Stimulated activated CD4-positive, alpha-beta T cell treated with anti-CD3 and anti-CD28 coated beads, Interleukin-4, amount 100 ng/mL, for 1 hour (primary cell): ENCODE measurements around the gene DPH1.

ENCODE experiments used
- DNase-seq: peaks from one replicate; pipeline ENCODE4 v3.0.0-alpha.2; 2020

DPH1 gene

DNA sequence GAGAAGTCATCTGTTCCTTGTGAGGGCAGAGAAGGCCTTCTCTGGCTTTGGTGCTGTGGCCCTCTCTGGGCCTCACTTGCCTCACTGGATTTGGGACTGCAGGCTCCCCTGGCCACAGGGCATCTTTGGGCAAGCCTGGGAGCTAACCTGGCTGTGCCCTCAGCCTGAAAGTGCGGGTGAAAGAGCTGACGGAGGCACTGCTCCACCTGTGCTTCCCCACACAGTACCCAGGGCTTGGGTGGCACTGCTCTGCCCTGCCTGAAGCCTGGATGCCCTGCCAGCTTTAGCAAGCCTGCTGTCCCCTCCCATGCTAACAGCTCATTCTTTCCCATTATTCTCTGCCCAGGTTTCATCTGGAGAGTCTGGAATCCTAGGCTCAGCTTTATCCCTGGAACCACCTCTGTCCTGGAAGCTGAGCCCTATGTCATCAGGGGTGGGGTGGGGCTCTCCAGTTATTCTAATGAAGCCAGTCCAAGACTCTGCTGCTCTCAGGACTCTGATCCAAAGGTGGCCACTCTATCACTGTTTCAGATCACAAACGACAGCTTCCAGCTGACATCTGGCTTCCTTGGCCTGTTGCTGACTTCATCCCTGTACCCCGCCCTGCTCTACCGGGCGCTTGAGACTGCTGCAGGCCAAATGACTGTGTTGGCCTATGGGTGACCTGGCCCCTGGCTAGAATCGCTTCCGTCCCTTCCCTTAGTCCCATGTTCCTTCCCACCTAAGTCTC is 54.2 kb downstream of the DPH1 start:
- no peak for DNase-seq

DNA sequence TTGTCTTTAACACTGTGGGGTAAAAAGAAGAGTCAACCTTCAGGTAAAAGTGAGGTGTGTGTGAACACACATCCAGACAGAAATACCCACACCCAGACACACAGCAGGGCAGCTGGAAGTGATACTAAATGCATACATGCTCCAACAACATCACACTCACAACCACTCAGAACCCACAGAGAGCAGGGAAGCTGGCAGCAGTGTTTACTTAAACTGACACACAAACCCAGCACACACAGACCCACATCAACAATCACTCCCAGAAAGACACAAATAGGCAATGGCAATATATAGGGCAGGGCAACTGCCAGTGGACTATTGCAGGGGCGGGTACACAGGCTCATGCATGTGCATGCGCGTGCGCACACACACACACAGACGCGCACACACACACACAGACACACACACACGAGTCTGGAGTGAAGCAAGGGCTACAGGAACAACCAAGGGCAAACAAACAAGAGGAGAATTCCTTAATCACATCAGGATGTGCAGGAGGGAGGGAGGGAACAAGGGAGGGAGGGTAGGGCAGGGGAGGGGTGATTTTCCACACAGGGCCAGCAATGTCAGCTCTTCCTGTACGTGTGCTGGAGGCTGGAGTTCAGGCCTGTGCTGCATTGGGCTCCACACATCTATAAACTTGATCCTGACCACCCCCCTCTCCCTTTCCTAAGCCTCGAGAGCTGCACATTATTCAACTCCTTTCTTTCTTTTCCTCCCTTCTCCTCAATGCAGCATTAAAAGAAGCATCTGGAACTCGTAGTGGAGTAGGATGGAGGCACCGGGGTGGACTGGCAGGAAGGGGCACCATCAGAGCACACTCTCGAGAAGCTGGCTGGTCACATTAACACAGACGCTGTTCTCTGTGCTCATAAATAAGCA is 55.1 kb downstream of the DPH1 start:
- no peak for DNase-seq

- no peak for DNase-seq
These were observed 55.6 kb downstream of the DPH1 start for GRCh38 chr17:2085648-2085949.

DNA sequence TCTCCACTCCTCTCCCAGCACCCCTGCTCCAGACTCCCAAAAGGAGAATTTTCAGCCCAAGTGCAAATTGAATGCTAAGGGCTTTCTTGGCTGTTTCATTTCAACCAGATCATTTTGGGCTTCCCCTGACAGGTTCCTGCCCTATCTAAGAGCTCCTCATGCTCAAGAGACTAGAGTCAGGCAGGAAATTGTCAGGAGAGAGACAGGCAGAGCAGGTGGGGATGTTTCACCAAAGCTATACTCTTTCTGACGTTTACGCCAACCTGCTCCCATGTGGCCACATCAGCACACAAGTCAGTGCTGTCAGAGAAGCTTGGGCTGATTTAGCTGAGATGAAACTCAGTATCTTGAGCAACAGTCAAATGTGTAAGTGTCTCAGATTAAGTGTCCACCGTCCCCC is 56.4 kb downstream of the DPH1 start:
- DNase-seq, result no peak

- DNase-seq, result peak; percentile 44
These were observed 57.8 kb downstream of the DPH1 start for GRCh38 chr17:2087597-2088211.

GRCh38 chr17:2089021-2089422 is 59.1 kb downstream of the DPH1 start:
- no peak for DNase-seq

- DNase-seq, result peak; percentile 47
These were observed 60.3 kb downstream of the DPH1 start for GRCh38 chr17:2090210-2090641.

GRCh38 chr17:2090804-2091534 is 61.0 kb downstream of the DPH1 start:
- no peak for DNase-seq

DNA sequence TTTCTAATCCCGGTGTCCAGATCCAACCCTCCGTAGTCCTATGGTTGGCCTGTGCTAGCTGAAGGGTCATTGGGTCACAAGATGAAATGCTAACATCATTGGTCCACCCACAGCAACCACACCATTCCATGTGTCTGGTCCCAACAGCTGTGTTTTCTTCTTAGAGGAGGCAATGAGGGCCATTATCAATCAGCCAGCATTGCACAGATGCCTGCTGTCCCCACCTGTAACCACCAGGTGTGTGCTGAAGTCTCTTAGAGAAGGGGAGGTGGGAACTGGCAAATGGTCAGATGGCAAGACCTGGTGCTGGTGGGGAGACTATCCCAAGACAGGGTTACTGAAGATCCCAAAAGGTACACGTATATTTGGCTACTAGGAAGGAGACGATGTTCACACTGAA is 62.3 kb downstream of the DPH1 start:
- DNase-seq, result no peak

- DNase-seq, result no peak
These were observed 63.4 kb downstream of the DPH1 start for GRCh38 chr17:2093349-2093748.
